PC-3 (cell line): ENCODE data around the gene VWA7. TPM values are rescaled to one million over a fixed set of nuclear protein-coding genes. Genes with fewer than 3 reads are reported as not detected.
A peak's percentile ranks its signal among the peaks of the same experiment; 100 is the strongest.

Experiments used
- ATAC-seq: fragments of 200-7000 bp; cut with Tn5 transposase; 2 replicates; pipeline ENCODE4 v1.9.1; 2020; ENCODE audit warnings: mild to moderate bottlenecking, moderate library complexity
- BruUV-seq: library from RNA; stranded (reverse); fragments of 400-500 nt; replicated peaks from 2 replicates; lab custom pipeline; 2021; lab: Mats Ljungman, UMichigan
- CTCF ChIA-PET: fragments of 300-600 bp; sonication (Branson Sonifier 250); formaldehyde crosslinking; loops from one replicate; lab custom pipeline; 2022; ENCODE audit warnings: antibody characterized with exemption; lab: Charles Lee
- POLR2A ChIA-PET: fragments of 300-600 bp; sonication (Branson Sonifier 250); formaldehyde crosslinking; loops from one replicate; lab custom pipeline; 2022; ENCODE audit warnings: antibody characterized with exemption; ENCODE audit not compliant: unreplicated experiment; lab: Charles Lee
- DNase-seq: peaks from one replicate; pipeline ENCODE4 v3.0.0-alpha.2; 2015
- H2AFZ ChIP-seq: fragments of 300-600 bp; sonication (generic); 2 replicates; pipeline ENCODE4 v1.6.0; 2016; ENCODE audit warnings: antibody characterized with exemption, low read length
- H3F3A ChIP-seq: fragments of 300-600 bp; sonication (generic); one replicate; pipeline ENCODE4 v1.6.0; 2017; ENCODE audit warnings: antibody characterized with exemption, low read length, control low read depth, mild to moderate bottlenecking; ENCODE audit not compliant: unreplicated experiment
- H3K27ac ChIP-seq: fragments of 300-600 bp; sonication (generic); 2 replicates; pipeline ENCODE4 v1.5.1; 2016; ENCODE audit warnings: mild to moderate bottlenecking, low read length
- H3K27me3 ChIP-seq: fragments of 300-600 bp; sonication (generic); 2 replicates; pipeline ENCODE4 v1.6.1; 2016; ENCODE audit warnings: low read length, mixed read lengths
- H3K36me3 ChIP-seq: fragments of 300-600 bp; sonication (generic); 2 replicates; pipeline ENCODE4 v1.6.1; 2016; ENCODE audit warnings: low read depth, mixed run types, low read length, mixed read lengths
- H3K4me1 ChIP-seq: fragments of 300-600 bp; sonication (generic); 2 replicates; pipeline ENCODE4 v1.5.1; 2016; ENCODE audit warnings: low read length; ENCODE audit not compliant: insufficient read depth
- H3K4me2 ChIP-seq: fragments of 300-600 bp; sonication (generic); 2 replicates; pipeline ENCODE4 v1.6.0; 2016; ENCODE audit warnings: low read length
- H3K4me3 ChIP-seq: fragments of 300-600 bp; sonication (generic); 2 replicates; pipeline ENCODE4 v1.5.1; 2016; ENCODE audit warnings: mild to moderate bottlenecking, low read length, mixed read lengths
- H3K79me2 ChIP-seq: fragments of 300-600 bp; sonication (generic); 2 replicates; pipeline ENCODE4 v1.6.1; 2017; ENCODE audit warnings: low read length, mixed read lengths
- H3K9ac ChIP-seq: fragments of 300-600 bp; sonication (generic); 2 replicates; pipeline ENCODE4 v1.6.0; 2016; ENCODE audit warnings: mild to moderate bottlenecking, low read length
- H3K9me2 ChIP-seq: fragments of 300-600 bp; sonication (generic); replicated peaks from 2 replicates; pipeline ENCODE4 v1.6.1; 2016; ENCODE audit warnings: mixed run types, low read length, mixed read lengths
- H3K9me3 ChIP-seq: fragments of 300-600 bp; sonication (generic); 2 replicates; pipeline ENCODE4 v1.6.1; 2016; ENCODE audit warnings: low read length, mixed read lengths
- H4K20me1 ChIP-seq: fragments of 300-600 bp; sonication (generic); 2 replicates; pipeline ENCODE4 v1.6.1; 2016; ENCODE audit warnings: low read length, mixed read lengths
- CTCF ChIP-seq: fragments of 300-600 bp; sonication (generic); conservative IDR thresholded peaks from 2 replicates; pipeline ENCODE4 v1.5.1; 2017; ENCODE audit warnings: antibody characterized with exemption, low read depth, mild to moderate bottlenecking, low read length
- EZH2 ChIP-seq: fragments of 300-600 bp; sonication (generic); IDR thresholded peaks from one replicate; pipeline ENCODE4 v1.6.1; 2017; ENCODE audit warnings: antibody characterized with exemption, mild to moderate bottlenecking, low read length; ENCODE audit not compliant: unreplicated experiment
- EZH2phosphoT487 ChIP-seq: fragments of 300-600 bp; sonication (generic); IDR thresholded peaks from 2 replicates; pipeline ENCODE4 v1.6.1; 2018; ENCODE audit warnings: mild to moderate bottlenecking, antibody characterized with exemption, low read length, borderline replicate concordance
- intact Hi-C: fragments of 100-400 bp; cut with micrococcal nuclease; formaldehyde crosslinking; loops from 2 replicates; pipeline ENCODE4 v1.9.0; 2023
- total RNA-seq: library from RNA; depleted of rRNA; stranded (reverse); fragments of >200 nt; gene quantifications from 2 replicates; pipeline ENCODE4 v1.2.3, GENCODE V29; 2014

VWA7 gene
- total RNA-seq, 1 experiment from 2014 or later = 1.9 TPM

- ATAC-seq = no peak
Observed at GRCh38 chr6:31730631-31731086, 46.5 kb downstream of the VWA7 start.

GRCh38 chr6:31729979-31730630, 47.0 kb downstream of the VWA7 start:
- no peaks in the 10 kb centered on the region for H3K9me2 ChIP-seq
- H3K27ac ChIP-seq = peak overlapping the region; percentile 30
- H3K4me1 ChIP-seq = peaks cover 12% of the 10 kb centered on the region
- H3K9me3 ChIP-seq = no peaks in the 10 kb centered on the region
- peak; percentile 72 for ATAC-seq
- H3K36me3 ChIP-seq = peaks cover 35% of the 10 kb centered on the region
- no TSS peak for BruUV-seq
- H3K27me3 ChIP-seq = no peaks in the 10 kb centered on the region
- DNase-seq = peak; percentile 79
- POLR2A ChIA-PET = interaction anchor here (0.5 to 0.7 kb wide), 5 partner anchors 22 to 1588 kb away, joined by 3 to 5 read pairs (median 3); partner anchors contain the start of gene ZBTB22
- TF ChIP-seq EZH2 = no peak
- intact Hi-C loops = loop anchor here (1.0 kb wide), 1 partner anchor 39 kb away; no protein-coding TSS in a partner anchor
- peak overlapping the region; percentile 89 for H3K4me2 ChIP-seq
- H4K20me1 ChIP-seq = peaks cover 13% of the 10 kb centered on the region
- H3K4me3 ChIP-seq = peak overlapping the region; percentile 77
- H3F3A ChIP-seq = peaks cover 4% of the 10 kb centered on the region
- CTCF ChIA-PET = interaction anchor here (0.6 to 1.5 kb wide), 3 partner anchors 23 to 48 kb away, joined by 3 to 7 read pairs (median 4); no protein-coding TSS in a partner anchor
- peak overlapping the region; percentile 76 for H2AFZ ChIP-seq
- H3K9ac ChIP-seq = peak overlapping the region; percentile 58
- peaks cover 22% of the 10 kb centered on the region for H3K79me2 ChIP-seq

More at GRCh38 chr6:31730631-31731086, 46.5 kb downstream of the VWA7 start:
- ChIA-PET POLR2A (interaction anchor here (0.5 to 0.6 kb wide), 3 partner anchors 62 to 1587 kb away, joined by 3 to 5 read pairs (median 4); partner anchors contain the start of gene ZBTB22), CTCF (interaction anchor here (0.6 to 1.5 kb wide), 3 partner anchors 22 to 48 kb away, joined by 3 to 7 read pairs (median 4); no protein-coding TSS in a partner anchor)
- Histone ChIP-seq H3K36me3 (peaks cover 35% of the 10 kb centered on the region), H2AFZ (no peak overlapping the region), H3K4me2 (peak overlapping the region; percentile 89; the same call in 1 of the 2 replicates), H3K79me2 (peaks cover 27% of the 10 kb centered on the region), H3K27ac (no peak overlapping the region), H4K20me1 (peaks cover 13% of the 10 kb centered on the region), H3K9ac (no peak overlapping the region), H3F3A (peaks cover 4% of the 10 kb centered on the region), H3K4me3 (peak overlapping the region; percentile 77; the same call in 1 of the 2 replicates), H3K9me2 (no peaks in the 10 kb centered on the region), H3K9me3 (no peaks in the 10 kb centered on the region), H3K27me3 (no peaks in the 10 kb centered on the region), H3K4me1 (peaks cover 12% of the 10 kb centered on the region)
- BruUV-seq = no TSS peak
- no peak for DNase-seq
- TF ChIP-seq CTCF (no peak), EZH2phosphoT487 (no peak), EZH2 (no peak)
- intact Hi-C loops = no loop called here

GRCh38 chr6:31729515-31729978, 47.6 kb downstream of the VWA7 start:
- intact Hi-C loops = loop anchor here (1.0 kb wide), 1 partner anchor 40 kb away; no protein-coding TSS in a partner anchor
- Histone ChIP-seq H3K4me3 (peak overlapping the region; percentile 77), H3K27ac (peak overlapping the region; percentile 30), H3K4me1 (peaks cover 11% of the 10 kb centered on the region), H3F3A (peaks cover 4% of the 10 kb centered on the region), H3K4me2 (peak overlapping the region; percentile 89), H2AFZ (peak overlapping the region; percentile 76), H3K79me2 (peaks cover 16% of the 10 kb centered on the region), H3K9me3 (no peaks in the 10 kb centered on the region), H3K9me2 (no peaks in the 10 kb centered on the region), H3K36me3 (peaks cover 35% of the 10 kb centered on the region), H3K9ac (peak overlapping the region; percentile 58), H4K20me1 (peaks cover 12% of the 10 kb centered on the region), H3K27me3 (no peaks in the 10 kb centered on the region)
- ATAC-seq (peak; percentile 76), DNase-seq (peak; percentile 82)
- BruUV-seq = no TSS peak
- ChIA-PET CTCF (interaction anchor here (1.2 to 1.5 kb wide), 2 partner anchors 23 to 40 kb away, joined by 4 to 7 read pairs; no protein-coding TSS in a partner anchor), POLR2A (interaction anchor here (0.6 to 0.7 kb wide), 2 partner anchors 23 to 192 kb away, joined by 3 read pairs; no protein-coding TSS in a partner anchor)
- TF ChIP-seq EZH2 = no peak
- peak; percentile 88; the same call in 1 of the 2 replicates for TF ChIP-seq CTCF
- no peak for TF ChIP-seq EZH2phosphoT487
